ENCODE measurements around the gene TACC2. TPM values are rescaled to one million over a fixed set of nuclear protein-coding genes. Genes with fewer than 3 reads are reported as not detected.

Gene TACC2
- total RNA-seq, 1 donor from 2014 or later = 56.6 TPM

GRCh38 chr10:122161795-122162194, 172.8 kb downstream of the TACC2 start:
- Mint-ChIP-seq H3K27me3 (ENCODE audit: low read depth) (no peaks in the 10 kb centered on the region), H3K4me1 (ENCODE audit: low read depth) (peaks cover 34% of the 10 kb centered on the region), H3K36me3 (ENCODE audit: low read depth) (peaks cover 8% of the 10 kb centered on the region), H3K4me3 (ENCODE audit: unreplicated experiment) (no peak overlapping the region), H3K9me3 (ENCODE audit: low read depth) (no peaks in the 10 kb centered on the region), H3K27ac (ENCODE audit: unreplicated experiment) (no peak overlapping the region)
- TF ChIP-seq, protein P1, sequence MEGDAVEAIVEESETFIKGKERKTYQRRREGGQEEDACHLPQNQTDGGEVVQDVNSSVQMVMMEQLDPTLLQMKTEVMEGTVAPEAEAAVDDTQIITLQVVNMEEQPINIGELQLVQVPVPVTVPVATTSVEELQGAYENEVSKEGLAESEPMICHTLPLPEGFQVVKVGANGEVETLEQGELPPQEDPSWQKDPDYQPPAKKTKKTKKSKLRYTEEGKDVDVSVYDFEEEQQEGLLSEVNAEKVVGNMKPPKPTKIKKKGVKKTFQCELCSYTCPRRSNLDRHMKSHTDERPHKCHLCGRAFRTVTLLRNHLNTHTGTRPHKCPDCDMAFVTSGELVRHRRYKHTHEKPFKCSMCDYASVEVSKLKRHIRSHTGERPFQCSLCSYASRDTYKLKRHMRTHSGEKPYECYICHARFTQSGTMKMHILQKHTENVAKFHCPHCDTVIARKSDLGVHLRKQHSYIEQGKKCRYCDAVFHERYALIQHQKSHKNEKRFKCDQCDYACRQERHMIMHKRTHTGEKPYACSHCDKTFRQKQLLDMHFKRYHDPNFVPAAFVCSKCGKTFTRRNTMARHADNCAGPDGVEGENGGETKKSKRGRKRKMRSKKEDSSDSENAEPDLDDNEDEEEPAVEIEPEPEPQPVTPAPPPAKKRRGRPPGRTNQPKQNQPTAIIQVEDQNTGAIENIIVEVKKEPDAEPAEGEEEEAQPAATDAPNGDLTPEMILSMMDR (IDR thresholded peaks at IDR 0.05) = no peak
- no peak for DNase-seq (ENCODE audit: low spot score)

DNA sequence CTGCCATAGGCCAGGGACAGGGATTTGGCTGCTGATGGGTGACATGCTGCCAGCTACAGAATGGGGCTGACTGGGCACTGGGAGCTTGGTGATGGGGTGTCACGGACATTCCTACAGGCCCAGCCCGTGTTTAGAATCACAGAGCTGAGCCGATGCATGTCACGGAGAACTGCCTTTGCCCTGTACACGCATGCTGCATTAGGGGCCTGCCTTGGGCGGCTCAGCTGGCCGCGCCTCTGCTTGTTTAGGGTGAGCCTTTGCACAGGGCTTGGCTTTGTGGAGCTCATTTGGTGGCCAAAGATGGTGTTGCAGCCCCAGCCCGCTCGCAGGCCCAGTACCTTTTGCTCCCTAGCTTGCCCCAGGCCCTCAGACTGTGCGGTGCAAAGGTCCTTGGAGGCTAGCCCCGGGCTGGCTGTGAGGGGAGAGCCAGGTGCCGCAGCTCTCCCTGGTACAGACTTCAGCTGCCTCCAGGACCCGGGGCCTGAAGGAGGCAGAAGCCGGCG, 173.8 kb downstream of the TACC2 start:
- peak overlapping the region; percentile 68 for H3K4me3 Mint-ChIP-seq (ENCODE audit: unreplicated experiment)
- no peak for DNase-seq (ENCODE audit: low spot score)

DNA sequence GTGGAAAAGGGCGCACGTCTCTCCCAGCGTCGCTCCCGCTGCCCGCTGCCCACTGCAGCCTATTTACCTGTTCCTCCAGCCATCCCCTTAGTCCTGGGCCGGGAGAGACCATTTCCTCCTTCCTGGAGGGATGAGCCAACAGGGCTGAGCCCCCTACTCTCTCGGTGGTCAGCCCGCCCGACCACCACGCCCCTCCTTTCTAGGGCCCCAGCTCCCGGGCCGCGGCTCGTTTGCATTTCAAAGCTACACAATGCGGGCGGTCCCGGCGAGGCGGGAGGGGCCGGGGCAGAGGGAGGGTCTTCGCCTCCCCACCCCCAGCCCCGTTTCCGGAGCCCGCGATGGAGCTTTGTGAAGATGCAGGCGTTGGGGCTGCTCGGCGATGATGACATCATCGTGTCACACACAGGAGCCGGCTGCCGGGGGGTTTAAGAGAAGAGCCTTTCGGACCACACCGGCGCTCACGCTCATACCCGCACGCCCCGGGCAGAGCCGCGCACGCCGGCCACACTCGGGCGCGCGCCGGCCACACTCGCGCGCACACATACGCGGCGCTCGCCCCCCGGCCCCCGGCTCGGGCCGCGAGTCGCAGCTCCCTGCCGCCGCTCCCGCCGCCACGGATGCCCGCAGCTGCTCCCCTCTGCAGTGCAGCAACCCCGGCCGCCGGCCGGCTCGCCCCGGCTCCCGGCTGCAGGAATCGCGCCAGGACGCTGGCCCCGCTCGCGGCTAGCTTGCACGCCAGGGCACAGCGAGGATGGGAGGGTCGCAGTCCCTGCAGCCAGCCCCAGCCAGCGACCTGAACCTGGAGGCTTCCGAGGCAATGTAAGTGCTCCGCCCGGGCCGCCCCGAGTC, 174.4 kb downstream of the TACC2 start:
- no peaks in the 10 kb centered on the region for H3K9me3 Mint-ChIP-seq (ENCODE audit: low read depth)
- TF ChIP-seq, protein P1 (IDR thresholded peaks at IDR 0.05) = peak; percentile 4
- H3K4me1 Mint-ChIP-seq (ENCODE audit: low read depth) = peaks cover 34% of the 10 kb centered on the region
- DNase-seq (ENCODE audit: low spot score) = no peak
- peak overlapping the region; percentile 45 for H3K27ac Mint-ChIP-seq (ENCODE audit: unreplicated experiment)
- peaks cover 8% of the 10 kb centered on the region for H3K36me3 Mint-ChIP-seq (ENCODE audit: low read depth)
- peak overlapping the region; percentile 69 for H3K4me3 Mint-ChIP-seq (ENCODE audit: unreplicated experiment)
- H3K27me3 Mint-ChIP-seq (ENCODE audit: low read depth) = no peaks in the 10 kb centered on the region

More for the DNA sequence above, 173.8 kb downstream of the TACC2 start:
- no peaks in the 10 kb centered on the region for H3K27me3 Mint-ChIP-seq (ENCODE audit: low read depth)
- peaks cover 34% of the 10 kb centered on the region for H3K4me1 Mint-ChIP-seq (ENCODE audit: low read depth)
- peaks cover 8% of the 10 kb centered on the region for H3K36me3 Mint-ChIP-seq (ENCODE audit: low read depth)
- no peaks in the 10 kb centered on the region for H3K9me3 Mint-ChIP-seq (ENCODE audit: low read depth)
- peak overlapping the region; percentile 45 for H3K27ac Mint-ChIP-seq (ENCODE audit: unreplicated experiment)
- TF ChIP-seq, protein P1 (IDR thresholded peaks at IDR 0.05) = peak; percentile 40

GRCh38 chr10:122164023-122164601, 175.1 kb downstream of the TACC2 start:
- H3K4me3 Mint-ChIP-seq (ENCODE audit: unreplicated experiment) = peak overlapping the region; percentile 69
- H3K27me3 Mint-ChIP-seq (ENCODE audit: low read depth) = no peaks in the 10 kb centered on the region
- H3K27ac Mint-ChIP-seq (ENCODE audit: unreplicated experiment) = peak overlapping the region; percentile 79
- H3K4me1 Mint-ChIP-seq (ENCODE audit: low read depth) = peaks cover 30% of the 10 kb centered on the region
- H3K36me3 Mint-ChIP-seq (ENCODE audit: low read depth) = peaks cover 5% of the 10 kb centered on the region
- DNase-seq (ENCODE audit: low spot score) = no peak
- TF ChIP-seq, protein P1 (IDR thresholded peaks at IDR 0.05) = peak; percentile 54
- no peaks in the 10 kb centered on the region for H3K9me3 Mint-ChIP-seq (ENCODE audit: low read depth)

- no peak for DNase-seq (ENCODE audit: low spot score)
- H3K36me3 Mint-ChIP-seq (ENCODE audit: low read depth) = peaks cover 7% of the 10 kb centered on the region
- peak overlapping the region; percentile 22 for H3K27ac Mint-ChIP-seq (ENCODE audit: unreplicated experiment)
- H3K27me3 Mint-ChIP-seq (ENCODE audit: low read depth) = no peaks in the 10 kb centered on the region
- TF ChIP-seq, protein P1 (IDR thresholded peaks at IDR 0.05) = no peak
- H3K9me3 Mint-ChIP-seq (ENCODE audit: low read depth) = no peaks in the 10 kb centered on the region
- H3K4me1 Mint-ChIP-seq (ENCODE audit: low read depth) = peaks cover 30% of the 10 kb centered on the region
- peak overlapping the region; percentile 69 for H3K4me3 Mint-ChIP-seq (ENCODE audit: unreplicated experiment)
Observed at GRCh38 chr10:122164815-122165483, 176.0 kb downstream of the TACC2 start.

Measured in chondrocyte (in vitro differentiated cells).